ENCODE results near the gene ANKRD34C. TPM values are rescaled to one million over a fixed set of nuclear protein-coding genes. Genes with fewer than 3 reads are reported as not detected.
A peak's percentile ranks its signal among the peaks of the same experiment; 100 is the strongest.

ANKRD34C gene
- total RNA-seq, 2 experiments from 2014 or later, result not detected

DNA sequence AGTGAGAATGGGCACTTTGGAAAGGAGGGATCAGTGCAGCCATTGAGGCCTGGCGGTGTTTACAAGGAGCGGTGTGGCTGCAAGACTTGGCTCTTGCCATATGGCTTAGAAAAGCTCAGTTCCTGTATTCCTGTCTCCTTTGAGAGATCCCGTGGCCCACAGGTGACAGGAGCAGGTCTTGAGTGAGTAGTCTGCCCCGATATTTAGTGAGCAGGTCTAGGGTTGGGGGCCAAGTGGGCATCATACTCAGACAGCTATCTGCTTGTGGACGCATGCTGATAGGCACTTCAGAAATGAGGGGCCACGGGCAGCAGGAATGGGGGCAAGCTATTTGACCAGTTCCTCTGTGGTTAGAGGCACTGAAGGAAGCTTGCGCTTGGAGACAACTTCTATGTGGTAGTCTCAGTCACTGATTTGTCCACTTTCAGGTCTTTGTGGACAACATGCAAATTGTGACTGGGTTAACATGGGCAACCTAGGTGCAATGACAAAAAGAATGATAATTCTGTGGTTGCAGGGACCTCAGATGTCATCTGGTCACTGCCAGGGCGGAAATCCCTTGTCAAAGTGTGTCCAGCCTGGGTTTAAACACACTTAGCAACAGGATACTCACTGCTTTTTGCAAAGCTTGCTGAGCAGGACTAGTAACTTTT is 29.5 kb downstream of the ANKRD34C start:
- H3K4me2 ChIP-seq (ENCODE audit: low read length), result peak overlapping the region; percentile 100
- POLR2A ChIA-PET, result interaction anchor here (0.6 kb wide), 1 partner anchor 257 kb away, joined by 3 read pairs; no protein-coding TSS in a partner anchor
- H3K79me2 ChIP-seq (ENCODE audit: insufficient read depth, low read depth, low read length), result peaks cover 19% of the 10 kb centered on the region
- H3K4me3 ChIP-seq (ENCODE audit: low read depth, low read length, poor library complexity, severe bottlenecking), result peak overlapping the region; percentile 83
- no peaks in the 10 kb centered on the region for H3K9me3 ChIP-seq (ENCODE audit: low read length)
- DNase-seq (ENCODE audit: low spot score), result no peak
- H3K27ac ChIP-seq (ENCODE audit: low read depth, low read length, poor library complexity, severe bottlenecking), result no peak overlapping the region
- H3K9me2 ChIP-seq (ENCODE audit: insufficient read depth, low read length), result no peaks in the 10 kb centered on the region
- intact Hi-C loops (cut with micrococcal nuclease; ENCODE audit: unreplicated experiment), result loop anchor here (5.0 kb wide), 1 partner anchor 1675 kb away; the partner anchor contains the start of gene MESD
- H3K4me1 ChIP-seq (ENCODE audit: insufficient read depth, low read length, poor library complexity, severe bottlenecking), result peaks cover 17% of the 10 kb centered on the region
- 0 out of 2 replicates have a peak, but pooled peaks cover 8% of the 10 kb centered on the region for H4K20me1 ChIP-seq (ENCODE audit: insufficient read depth, low read length)
- H3K36me3 ChIP-seq (ENCODE audit: insufficient read depth, low read length), result peaks cover 49% of the 10 kb centered on the region
- TSS peak; percentile 54 for BruUV-seq (replicated peaks)
- CTCF ChIA-PET (ENCODE audit: unreplicated experiment), result no interaction called here
- TF ChIP-seq EZH2phosphoT487 (IDR thresholded peaks at IDR 0.05; ENCODE audit: borderline replicate concordance, low read depth, low read length), result no peak
- TF ChIP-seq, protein P1, sequence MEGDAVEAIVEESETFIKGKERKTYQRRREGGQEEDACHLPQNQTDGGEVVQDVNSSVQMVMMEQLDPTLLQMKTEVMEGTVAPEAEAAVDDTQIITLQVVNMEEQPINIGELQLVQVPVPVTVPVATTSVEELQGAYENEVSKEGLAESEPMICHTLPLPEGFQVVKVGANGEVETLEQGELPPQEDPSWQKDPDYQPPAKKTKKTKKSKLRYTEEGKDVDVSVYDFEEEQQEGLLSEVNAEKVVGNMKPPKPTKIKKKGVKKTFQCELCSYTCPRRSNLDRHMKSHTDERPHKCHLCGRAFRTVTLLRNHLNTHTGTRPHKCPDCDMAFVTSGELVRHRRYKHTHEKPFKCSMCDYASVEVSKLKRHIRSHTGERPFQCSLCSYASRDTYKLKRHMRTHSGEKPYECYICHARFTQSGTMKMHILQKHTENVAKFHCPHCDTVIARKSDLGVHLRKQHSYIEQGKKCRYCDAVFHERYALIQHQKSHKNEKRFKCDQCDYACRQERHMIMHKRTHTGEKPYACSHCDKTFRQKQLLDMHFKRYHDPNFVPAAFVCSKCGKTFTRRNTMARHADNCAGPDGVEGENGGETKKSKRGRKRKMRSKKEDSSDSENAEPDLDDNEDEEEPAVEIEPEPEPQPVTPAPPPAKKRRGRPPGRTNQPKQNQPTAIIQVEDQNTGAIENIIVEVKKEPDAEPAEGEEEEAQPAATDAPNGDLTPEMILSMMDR (conservative IDR thresholded peaks at IDR 0.05; ENCODE audit: low read length), result no peak
- H2AFZ ChIP-seq (ENCODE audit: low read length), result peak overlapping the region; percentile 78; the same call in 1 of the 2 replicates

DNA sequence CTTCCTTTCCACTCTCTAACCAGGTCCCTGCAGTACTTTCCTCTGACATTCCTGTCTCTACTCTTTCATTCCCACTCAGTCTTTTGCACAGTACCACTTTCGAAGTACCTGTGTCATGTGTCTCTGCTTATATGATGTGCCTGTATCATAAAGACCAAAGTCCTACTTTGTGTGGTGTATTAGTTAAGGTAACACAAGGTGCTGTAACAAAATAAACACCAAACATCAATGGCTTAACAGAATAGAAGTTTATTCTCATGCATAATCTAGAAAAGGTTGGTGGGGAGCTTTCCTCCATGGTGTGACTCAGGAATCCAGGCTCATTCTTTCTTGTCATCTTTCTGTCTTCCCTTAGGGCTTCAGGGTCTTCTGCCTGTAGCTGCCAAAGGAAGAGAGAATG is 31.7 kb downstream of the ANKRD34C start:
- ChIA-PET CTCF (ENCODE audit: unreplicated experiment) (no interaction called here), POLR2A (interaction anchor here (0.6 kb wide), 1 partner anchor 1222 kb away, joined by 3 read pairs; no protein-coding TSS in a partner anchor)
- 0 out of 2 replicates have a peak, but pooled peaks cover 8% of the 10 kb centered on the region for H4K20me1 ChIP-seq (ENCODE audit: insufficient read depth, low read length)
- TF ChIP-seq, protein P1 (conservative IDR thresholded peaks at IDR 0.05; ENCODE audit: low read length), result no peak
- no peak for TF ChIP-seq EZH2phosphoT487 (IDR thresholded peaks at IDR 0.05; ENCODE audit: borderline replicate concordance, low read depth, low read length)
- H3K79me2 ChIP-seq (ENCODE audit: insufficient read depth, low read depth, low read length), result peaks cover 19% of the 10 kb centered on the region
- no peak for DNase-seq (ENCODE audit: low spot score)
- no peak overlapping the region for H3K4me2 ChIP-seq (ENCODE audit: low read length)
- no peaks in the 10 kb centered on the region for H3K9me2 ChIP-seq (ENCODE audit: insufficient read depth, low read length)
- intact Hi-C loops (cut with micrococcal nuclease; ENCODE audit: unreplicated experiment), result loop anchor here (5.0 kb wide), 1 partner anchor 1673 kb away; the partner anchor contains the start of gene MESD
- TSS peak; percentile 21 for BruUV-seq (replicated peaks)
- no peak overlapping the region for H3K4me3 ChIP-seq (ENCODE audit: low read depth, low read length, poor library complexity, severe bottlenecking)
- peaks cover 70% of the 10 kb centered on the region for H3K36me3 ChIP-seq (ENCODE audit: insufficient read depth, low read length)
- H3K4me1 ChIP-seq (ENCODE audit: insufficient read depth, low read length, poor library complexity, severe bottlenecking), result peaks cover 17% of the 10 kb centered on the region
- no peak overlapping the region for H2AFZ ChIP-seq (ENCODE audit: low read length)
- H3K27ac ChIP-seq (ENCODE audit: low read depth, low read length, poor library complexity, severe bottlenecking), result no peak overlapping the region
- H3K9me3 ChIP-seq (ENCODE audit: low read length), result no peaks in the 10 kb centered on the region

DNA sequence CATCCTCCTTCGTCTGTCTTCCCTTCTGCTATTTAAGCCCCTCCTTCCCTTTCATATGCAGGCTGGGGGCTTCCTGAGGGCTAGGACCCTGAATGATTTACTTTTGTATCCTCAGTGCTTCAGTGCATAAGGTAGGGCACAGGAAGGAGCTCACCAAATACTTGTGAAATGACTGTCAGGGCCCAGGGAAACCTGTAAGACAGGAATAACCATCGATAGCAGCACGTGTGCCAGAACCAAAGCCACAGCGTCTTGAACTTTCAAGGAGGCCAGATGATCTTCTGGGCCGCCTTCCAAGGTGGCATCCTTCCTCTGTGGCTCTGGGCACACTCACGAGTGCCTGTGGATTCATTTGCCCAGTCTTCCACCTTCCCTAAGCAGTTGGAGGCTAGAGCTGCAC is 32.3 kb downstream of the ANKRD34C start:
- no TSS peak for BruUV-seq (replicated peaks)
- no peak for DNase-seq (ENCODE audit: low spot score)
- 0 out of 2 replicates have a peak, but pooled peaks cover 8% of the 10 kb centered on the region for H4K20me1 ChIP-seq (ENCODE audit: insufficient read depth, low read length)
- H2AFZ ChIP-seq (ENCODE audit: low read length), result no peak overlapping the region
- no peak overlapping the region for H3K27ac ChIP-seq (ENCODE audit: low read depth, low read length, poor library complexity, severe bottlenecking)
- peaks cover 19% of the 10 kb centered on the region for H3K79me2 ChIP-seq (ENCODE audit: insufficient read depth, low read depth, low read length)
- H3K36me3 ChIP-seq (ENCODE audit: insufficient read depth, low read length), result peaks cover 76% of the 10 kb centered on the region
- no peak overlapping the region for H3K4me2 ChIP-seq (ENCODE audit: low read length)
- H3K4me3 ChIP-seq (ENCODE audit: low read depth, low read length, poor library complexity, severe bottlenecking), result no peak overlapping the region
- ChIA-PET POLR2A (no interaction called here), CTCF (ENCODE audit: unreplicated experiment) (no interaction called here)
- peaks cover 17% of the 10 kb centered on the region for H3K4me1 ChIP-seq (ENCODE audit: insufficient read depth, low read length, poor library complexity, severe bottlenecking)
- no peaks in the 10 kb centered on the region for H3K9me2 ChIP-seq (ENCODE audit: insufficient read depth, low read length)
- no peaks in the 10 kb centered on the region for H3K9me3 ChIP-seq (ENCODE audit: low read length)
- intact Hi-C loops (cut with micrococcal nuclease; ENCODE audit: unreplicated experiment), result loop anchor here (5.0 kb wide), 1 partner anchor 1672 kb away; the partner anchor contains the start of gene MESD
- TF ChIP-seq, protein P1 (conservative IDR thresholded peaks at IDR 0.05; ENCODE audit: low read length), result no peak
- TF ChIP-seq EZH2phosphoT487 (IDR thresholded peaks at IDR 0.05; ENCODE audit: borderline replicate concordance, low read depth, low read length), result no peak

All from OCI-LY7 (cell line).